Stomach (tissue), 9 donors: Measurements from ENCODE around the gene GNL3. TPM values are rescaled to one million over a fixed set of nuclear protein-coding genes. Genes with fewer than 3 reads are reported as not detected.
A peak's percentile ranks its signal among the peaks of the same experiment; 100 is the strongest.

Experiments used
- DNase-seq, 2 donors: peaks; one replicate each; pipeline versions ENCODE4 v3.0.0 to v3.0.0-alpha.2; 2013 to 2019
- H3K27ac ChIP-seq, 5 donors: fragments of 200-600 bp in 4 of 5; sonication (generic) in 4 of 5; one replicate each; pipeline ENCODE4 v1.5.1; 2013 to 2019; ENCODE audit warnings: mild to moderate bottlenecking in 1 of 5, moderate library complexity in 1 of 5
- H3K27me3 ChIP-seq, 3 donors: fragments of 200-600 bp; sonication (generic); one replicate each; pipeline ENCODE4 v1.5.1; 2017 to 2019; ENCODE audit warnings: mixed run types in 1 of 3
- H3K36me3 ChIP-seq, 4 donors: fragments of 200-600 bp; sonication (generic); 1 replicate in 3 of 4; 2 replicates in 1 of 4; pipeline ENCODE4 v1.5.1; 2016 to 2019
- H3K4me1 ChIP-seq, 4 donors: fragments of 200-600 bp; sonication (generic); one replicate each; pipeline ENCODE4 v1.5.1; 2016 to 2019
- H3K4me3 ChIP-seq, 4 donors: fragments of 200-600 bp; sonication (generic) in 3 of 4; one replicate each; pipeline ENCODE4 v1.5.1; 2016 to 2019; ENCODE audit warnings: mild to moderate bottlenecking in 1 of 4
- H3K9me3 ChIP-seq, 4 donors: fragments of 200-600 bp; sonication (generic); one replicate each; pipeline ENCODE4 v1.5.1; 2016 to 2019
- CTCF ChIP-seq, 7 experiments: fragments of 450-650 bp in 4 of 7; fragments of 200-600 bp in 3 of 7; sonication (generic) in 3 of 7; IDR thresholded peaks; one replicate each; pipeline ENCODE4 v1.5.1; 2016 to 2019; ENCODE audit warnings: antibody characterized with exemption in 7 of 7, control low read depth in 2 of 7, mild to moderate bottlenecking in 1 of 7
- EP300 ChIP-seq: sonication (generic); formaldehyde crosslinking; IDR thresholded peaks from one replicate; pipeline ENCODE4 v1.6.1; 2017; ENCODE audit warnings: antibody characterized with exemption
- POLR2A ChIP-seq, 4 donors: fragments of 450-650 bp; IDR thresholded peaks; one replicate each; pipeline ENCODE4 v1.6.1; 2016; ENCODE audit warnings: antibody characterized with exemption in 4 of 4, control low read depth in 2 of 4, mild to moderate bottlenecking in 1 of 4, moderate library complexity in 1 of 4
- POLR2AphosphoS5 ChIP-seq, 3 donors: sonication (generic); formaldehyde crosslinking; IDR thresholded peaks; one replicate each; pipeline ENCODE4 v1.6.1; 2016; ENCODE audit warnings: antibody characterized with exemption in 3 of 3
- WGBS, 5 donors: extraction: QIAGEN DNeasy Blood & Tissue Kit in 3 of 5; methylation state at CpG; one replicate each; pipeline versions ENCODE4 v1.1.5 to v1.1.7; 2013 to 2018; 5-methylcytosine and 5-hydroxymethylcytosine counted together
- intact Hi-C: fragments of 100-400 bp; cut with DNase I; formaldehyde crosslinking; loops from one replicate; pipeline ENCODE4 v1.15.1; 2023; ENCODE audit warnings: low total_unique reads
- polyA plus RNA-seq, 3 donors: library from polyadenylated mRNA; stranded (reverse); fragments of 200-250 nt; gene quantifications; one replicate each; pipeline ENCODE4 v1.2.3, GENCODE V29; 2013
- total RNA-seq, 5 donors: library from RNA; depleted of rRNA; stranded (reverse); fragments of >200 nt; gene quantifications; one replicate each; pipeline versions ENCODE4 v1.1.0 to v1.2.3, GENCODE V29; 2014 to 2016
- donor health status: healthy with polysubstance abuse.
- donor health status: Bipolar disorder and iron deficiency.
- donor health status: healthy.

The GNL3 gene
- total and polyA plus RNA-seq, 8 donors = 5.8 to 114 (median 62.2) TPM

DNA sequence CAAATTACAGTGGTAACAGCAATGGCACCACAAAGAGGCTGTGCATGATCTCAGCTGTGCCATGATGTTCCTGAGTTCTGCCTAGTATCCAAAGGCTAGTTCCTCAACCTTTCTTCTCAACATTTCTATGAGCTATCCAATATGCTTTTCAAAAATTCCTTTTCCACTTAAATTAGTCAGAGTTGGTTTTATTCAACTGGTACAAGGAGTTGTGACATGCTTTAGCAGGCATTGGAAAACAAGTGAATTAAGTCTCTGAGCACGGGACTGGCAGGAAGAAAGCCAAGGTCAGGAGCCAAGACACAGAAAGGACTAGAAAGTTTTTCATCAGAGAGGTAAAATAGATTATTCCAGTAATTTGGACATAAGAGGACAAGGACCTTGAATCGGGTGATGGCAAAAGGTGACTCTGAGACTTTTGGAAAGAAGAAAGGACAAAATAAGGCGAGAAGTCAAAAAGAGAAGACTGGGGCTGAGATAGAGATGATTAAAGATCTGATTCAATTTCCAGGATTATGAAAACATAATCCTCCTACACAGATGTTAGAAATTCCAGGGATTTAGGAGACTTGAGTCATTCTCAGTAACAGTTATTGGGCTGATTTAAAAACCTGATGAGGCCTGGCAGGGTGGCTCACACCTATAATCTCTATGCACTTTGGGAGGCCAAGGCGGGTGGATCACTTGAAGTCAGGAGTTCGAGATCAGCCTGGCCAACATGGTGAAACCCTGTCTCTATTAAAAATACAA is 36.2 kb upstream of the GNL3 start:
- Histone ChIP-seq H3K36me3 (peaks cover 27 to 100% (median 93%) of the 10 kb centered on the region in 4 donors), H3K27ac (peak overlapping the region in 2 of 5 donors; percentile 32 to 44)
- TF ChIP-seq POLR2A (IDR thresholded peaks at IDR 0.05) (no peak), CTCF (IDR thresholded peaks at IDR 0.05) (no peak), POLR2AphosphoS5 (IDR thresholded peaks at IDR 0.05) (no peak)

GRCh38 chr3:52650439-52650838 is 35.4 kb upstream of the GNL3 start:
- DNase-seq = no peak
- H3K4me1 ChIP-seq = no peaks in the 10 kb centered on the region
- peak overlapping the region in 1 of 5 donors; percentile 32 for H3K27ac ChIP-seq
- no peaks in the 10 kb centered on the region for H3K9me3 ChIP-seq
- intact Hi-C loops = no loop called here
- no peak overlapping the region for H3K4me3 ChIP-seq
- no peaks in the 10 kb centered on the region for H3K27me3 ChIP-seq
- 75 to 93% (median 86%) methylated on average over 1 of the region's 1 CpG for WGBS, 5 donors
- H3K36me3 ChIP-seq = peaks cover 28 to 100% (median 93%) of the 10 kb centered on the region in 4 donors
- TF ChIP-seq CTCF (IDR thresholded peaks at IDR 0.05) (no peak), POLR2AphosphoS5 (IDR thresholded peaks at IDR 0.05) (no peak), POLR2A (IDR thresholded peaks at IDR 0.05) (no peak), EP300 (no peak)

More for the DNA sequence above, 36.2 kb upstream of the GNL3 start:
- Histone ChIP-seq H3K27me3 (no peaks in the 10 kb centered on the region), H3K4me3 (no peak overlapping the region), H3K9me3 (no peaks in the 10 kb centered on the region), H3K4me1 (no peaks in the 10 kb centered on the region)
- WGBS, 5 donors = 72 to 95% (median 91%) methylated on average over 4 to 5 of the region's 5 CpGs
- no peak for DNase-seq
- intact Hi-C loops = no loop called here

GRCh38 chr3:52651592-52651991 is 34.2 kb upstream of the GNL3 start:
- H3K4me3 ChIP-seq = no peak overlapping the region
- no peak for TF ChIP-seq POLR2A (IDR thresholded peaks at IDR 0.05)
- TF ChIP-seq CTCF (IDR thresholded peaks at IDR 0.05) = no peak
- TF ChIP-seq POLR2AphosphoS5 (IDR thresholded peaks at IDR 0.05) = no peak
- no peak for TF ChIP-seq EP300
- H3K27me3 ChIP-seq = no peaks in the 10 kb centered on the region
- no peak overlapping the region for H3K27ac ChIP-seq
- DNase-seq = no peak
- H3K36me3 ChIP-seq = peaks cover 39 to 100% (median 97%) of the 10 kb centered on the region in 4 donors
- intact Hi-C loops = no loop called here
- H3K9me3 ChIP-seq = no peaks in the 10 kb centered on the region
- H3K4me1 ChIP-seq = no peaks in the 10 kb centered on the region

DNA sequence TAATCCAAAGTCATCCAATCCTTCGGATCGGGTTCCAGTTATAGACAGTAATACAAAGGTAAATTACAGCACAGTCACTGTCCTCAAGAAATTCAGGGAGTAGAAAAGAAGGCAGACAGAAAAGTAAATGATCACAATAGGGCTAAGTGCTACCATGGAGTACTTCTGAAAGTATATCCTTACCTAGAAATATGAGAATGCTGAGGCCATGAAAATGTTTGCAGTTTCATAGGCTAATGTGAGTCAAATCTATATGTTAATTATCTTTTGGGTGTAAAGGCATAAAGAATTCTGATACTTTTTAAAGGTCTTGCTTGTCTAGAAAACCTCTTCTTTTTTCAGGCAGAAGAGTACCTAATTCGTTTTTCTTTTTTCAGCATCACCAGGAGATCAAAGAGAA is 29.9 kb upstream of the GNL3 start:
- TF ChIP-seq POLR2AphosphoS5 (IDR thresholded peaks at IDR 0.05) (no peak), EP300 (no peak), CTCF (IDR thresholded peaks at IDR 0.05) (no peak)
- intact Hi-C loops = no loop called here
- Histone ChIP-seq H3K27ac (no peak overlapping the region), H3K9me3 (no peaks in the 10 kb centered on the region), H3K4me3 (no peak overlapping the region), H3K27me3 (no peaks in the 10 kb centered on the region), H3K4me1 (no peaks in the 10 kb centered on the region), H3K36me3 (peaks cover 65 to 100% (median 100%) of the 10 kb centered on the region in 4 donors)
- 91 to 100% (median 92%) methylated on average over 3 of the region's 3 CpGs for WGBS, 5 donors
- DNase-seq = no peak
